Tibial artery (tissue), 4 donors: ENCODE results near the gene DCUN1D5.

ENCODE experiments used
- DNase-seq, 2 donors: peaks; one replicate each; pipeline ENCODE4 v3.0.0-alpha.2; 2019
- H3K27ac ChIP-seq, 2 donors: fragments of 200-600 bp; sonication (generic) in 1 of 2; 1 replicate in 1 of 2; 2 replicates in 1 of 2; pipeline ENCODE4 v1.5.1; 2018 to 2019; ENCODE audit warnings: mild to moderate bottlenecking in 1 of 2
- H3K27me3 ChIP-seq, 2 donors: fragments of 200-600 bp; sonication (generic) in 1 of 2; one replicate each; pipeline versions ENCODE4 v1.5.1 to v1.6.0; 2016 to 2019
- H3K36me3 ChIP-seq, 3 donors: fragments of 200-600 bp; sonication (generic) in 2 of 3; one replicate each; pipeline ENCODE4 v1.5.1; 2016 to 2019; ENCODE audit warnings: mild to moderate bottlenecking in 2 of 3
- H3K4me1 ChIP-seq, 4 donors: fragments of 200-600 bp; sonication (generic) in 2 of 4; 1 replicate in 3 of 4; 2 replicates in 1 of 4; pipeline ENCODE4 v1.5.1; 2016 to 2019
- H3K4me3 ChIP-seq, 2 donors: fragments of 200-600 bp; sonication (generic) in 1 of 2; 1 replicate in 1 of 2; 2 replicates in 1 of 2; pipeline ENCODE4 v1.5.1; 2018 to 2019; ENCODE audit warnings: mild to moderate bottlenecking in 2 of 2
- H3K9me3 ChIP-seq, 3 donors: fragments of 200-600 bp; sonication (generic) in 1 of 3; one replicate each; pipeline ENCODE4 v1.5.1; 2016 to 2019
- intact Hi-C: fragments of 100-400 bp; cut with DNase I; formaldehyde crosslinking; loops from one replicate; pipeline ENCODE4 v1.15.0; 2023; ENCODE audit warnings: low total_unique reads
- TF ChIP-seq, protein P1 (sequence below), 2 experiments: fragments of 200-600 bp in 1 of 2; fragments of 450-650 bp in 1 of 2; IDR thresholded peaks; one replicate each; pipeline ENCODE4 v1.5.1; 2017 to 2019; ENCODE audit warnings: antibody characterized with exemption in 2 of 2, mild to moderate bottlenecking in 1 of 2, moderate library complexity in 1 of 2

The DCUN1D5 gene

DNA sequence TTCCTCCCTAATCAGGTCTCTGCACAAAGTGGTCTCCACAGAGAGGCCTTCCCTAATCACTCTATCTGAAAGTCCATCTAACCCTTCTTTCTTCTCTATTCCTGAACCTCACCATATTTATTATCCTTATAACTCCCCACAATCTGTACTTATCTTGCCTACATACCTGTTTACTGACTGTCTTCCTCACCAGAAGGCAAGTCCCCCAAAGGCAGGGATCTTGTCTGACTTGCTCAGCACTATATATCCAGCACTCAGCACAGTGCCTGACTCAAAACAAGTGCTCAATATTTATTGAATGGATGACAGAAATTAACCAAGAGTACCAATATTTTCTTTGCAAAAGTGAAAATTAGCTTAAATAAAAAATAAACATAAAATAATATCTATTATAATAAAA is 5.5 kb downstream of the DCUN1D5 start:
- H3K9me3 ChIP-seq: no peaks in the 10 kb centered on the region
- H3K36me3 ChIP-seq: peaks cover 5 to 8% (median 6%) of the 10 kb centered on the region in 3 donors
- peaks cover 0 to 22% (median 13%) of the 10 kb centered on the region in 4 donors for H3K4me1 ChIP-seq
- H3K27ac ChIP-seq: no peak overlapping the region
- H3K27me3 ChIP-seq: no peaks in the 10 kb centered on the region
- intact Hi-C loops: no loop called here
- H3K4me3 ChIP-seq: no peak overlapping the region
- TF ChIP-seq, protein P1, sequence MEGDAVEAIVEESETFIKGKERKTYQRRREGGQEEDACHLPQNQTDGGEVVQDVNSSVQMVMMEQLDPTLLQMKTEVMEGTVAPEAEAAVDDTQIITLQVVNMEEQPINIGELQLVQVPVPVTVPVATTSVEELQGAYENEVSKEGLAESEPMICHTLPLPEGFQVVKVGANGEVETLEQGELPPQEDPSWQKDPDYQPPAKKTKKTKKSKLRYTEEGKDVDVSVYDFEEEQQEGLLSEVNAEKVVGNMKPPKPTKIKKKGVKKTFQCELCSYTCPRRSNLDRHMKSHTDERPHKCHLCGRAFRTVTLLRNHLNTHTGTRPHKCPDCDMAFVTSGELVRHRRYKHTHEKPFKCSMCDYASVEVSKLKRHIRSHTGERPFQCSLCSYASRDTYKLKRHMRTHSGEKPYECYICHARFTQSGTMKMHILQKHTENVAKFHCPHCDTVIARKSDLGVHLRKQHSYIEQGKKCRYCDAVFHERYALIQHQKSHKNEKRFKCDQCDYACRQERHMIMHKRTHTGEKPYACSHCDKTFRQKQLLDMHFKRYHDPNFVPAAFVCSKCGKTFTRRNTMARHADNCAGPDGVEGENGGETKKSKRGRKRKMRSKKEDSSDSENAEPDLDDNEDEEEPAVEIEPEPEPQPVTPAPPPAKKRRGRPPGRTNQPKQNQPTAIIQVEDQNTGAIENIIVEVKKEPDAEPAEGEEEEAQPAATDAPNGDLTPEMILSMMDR (IDR thresholded peaks at IDR 0.05): no peak
- DNase-seq: no peak

DNA sequence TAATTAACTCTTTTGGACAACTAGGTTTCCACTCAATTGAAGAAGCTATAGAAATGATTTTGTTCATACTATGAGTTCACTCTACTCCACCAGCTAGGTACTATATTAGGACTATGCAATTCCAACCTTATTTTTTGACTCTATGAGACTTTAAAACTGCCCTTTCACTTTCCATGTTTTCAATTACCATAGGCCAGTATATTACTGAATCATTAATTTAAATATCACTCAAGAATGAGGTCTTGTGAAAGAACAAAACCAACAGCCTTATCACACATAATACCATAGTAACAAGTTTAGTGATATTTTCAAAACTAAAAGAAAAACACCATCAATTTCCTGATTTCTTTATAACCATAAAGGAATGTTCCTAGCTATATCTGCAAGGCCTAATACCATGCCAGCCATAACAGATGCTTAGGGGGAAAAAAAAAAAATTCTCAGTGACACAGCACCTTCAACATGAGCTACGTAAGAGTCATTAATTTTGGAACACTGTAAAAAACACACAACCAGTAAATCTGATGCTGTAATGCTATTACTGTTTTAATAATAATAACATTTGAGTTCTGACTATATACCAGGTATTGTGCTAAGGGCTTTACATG is 6.1 kb downstream of the DCUN1D5 start:
- Histone ChIP-seq H3K4me3 (no peak overlapping the region), H3K4me1 (peaks cover 0 to 17% (median 9%) of the 10 kb centered on the region in 4 donors), H3K36me3 (peaks cover 6 to 11% (median 8%) of the 10 kb centered on the region in 3 donors), H3K27me3 (no peaks in the 10 kb centered on the region), H3K9me3 (no peaks in the 10 kb centered on the region), H3K27ac (no peak overlapping the region)
- intact Hi-C loops: no loop called here
- TF ChIP-seq, protein P1 (IDR thresholded peaks at IDR 0.05): no peak
- DNase-seq: no peak

DNA sequence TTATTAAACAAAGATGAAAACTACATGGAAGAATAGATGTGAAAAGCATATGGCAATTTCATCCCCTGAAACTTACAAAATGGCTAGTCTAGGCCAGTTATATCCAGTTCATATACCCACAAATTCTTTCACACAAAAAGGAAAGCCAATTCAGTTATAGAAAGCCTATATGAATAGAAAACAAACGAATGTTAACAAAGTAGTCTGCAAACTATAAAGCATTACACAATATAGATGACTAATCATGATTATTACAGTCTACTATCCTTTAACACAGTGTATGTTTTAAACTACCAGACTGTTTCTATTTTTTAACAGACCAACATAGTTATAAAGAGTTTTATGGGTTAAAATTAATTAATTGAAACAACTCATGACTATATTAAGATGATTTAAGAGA is 12.1 kb downstream of the DCUN1D5 start:
- no peak overlapping the region for H3K4me3 ChIP-seq
- TF ChIP-seq, protein P1 (IDR thresholded peaks at IDR 0.05): no peak
- H3K4me1 ChIP-seq: no peaks in the 10 kb centered on the region
- H3K27me3 ChIP-seq: no peaks in the 10 kb centered on the region
- peaks cover 33 to 54% (median 36%) of the 10 kb centered on the region in 3 donors for H3K36me3 ChIP-seq
- no peak for DNase-seq
- no peaks in the 10 kb centered on the region for H3K9me3 ChIP-seq
- H3K27ac ChIP-seq: no peak overlapping the region
- intact Hi-C loops: no loop called here

DNA sequence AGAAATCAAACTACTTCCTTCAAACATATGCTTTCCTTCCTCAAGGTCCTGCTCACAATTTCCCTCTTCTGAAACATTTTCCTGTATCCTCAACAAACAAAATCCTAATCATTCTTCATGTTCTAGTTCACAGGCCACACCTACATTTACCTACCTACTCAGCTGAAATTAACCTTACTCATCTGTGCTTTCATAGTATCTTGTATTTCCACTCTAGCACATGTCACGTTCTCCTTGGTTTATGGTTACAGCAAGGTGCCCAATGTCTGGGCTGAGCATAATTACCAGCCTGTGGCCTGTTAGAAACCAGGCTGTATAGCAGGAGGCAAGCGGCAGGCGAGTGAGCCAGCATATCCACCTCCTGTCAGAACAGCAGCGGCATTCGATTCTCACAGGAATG is 13.2 kb downstream of the DCUN1D5 start:
- no peak for DNase-seq
- Histone ChIP-seq H3K4me1 (no peaks in the 10 kb centered on the region), H3K27ac (no peak overlapping the region), H3K9me3 (no peaks in the 10 kb centered on the region), H3K27me3 (no peaks in the 10 kb centered on the region), H3K36me3 (peaks cover 33 to 54% (median 43%) of the 10 kb centered on the region in 3 donors), H3K4me3 (no peak overlapping the region)
- TF ChIP-seq, protein P1 (IDR thresholded peaks at IDR 0.05): no peak
- intact Hi-C loops: no loop called here

DNA sequence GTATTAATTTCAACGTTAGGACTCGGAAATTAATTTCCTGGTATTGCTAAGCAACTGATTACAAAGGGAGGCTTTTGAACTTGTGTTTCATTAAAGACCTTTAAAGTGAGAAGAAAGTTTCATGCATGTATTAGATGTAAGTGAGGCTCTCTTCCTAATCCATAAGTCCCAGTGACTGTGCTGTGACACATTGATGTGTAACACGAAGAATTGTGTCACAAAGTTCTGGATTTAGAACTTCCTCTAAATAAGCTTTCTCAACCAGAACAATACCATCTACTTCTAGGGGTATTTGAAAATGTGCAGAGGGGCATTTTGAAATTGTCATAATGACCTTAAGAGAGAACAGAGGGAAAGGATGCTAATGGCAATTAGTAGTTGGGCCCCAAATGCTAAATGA is 14.4 kb downstream of the DCUN1D5 start:
- Histone ChIP-seq H3K36me3 (peaks cover 26 to 54% (median 41%) of the 10 kb centered on the region in 3 donors), H3K4me3 (no peak overlapping the region), H3K27ac (no peak overlapping the region), H3K4me1 (no peaks in the 10 kb centered on the region), H3K9me3 (no peaks in the 10 kb centered on the region), H3K27me3 (no peaks in the 10 kb centered on the region)
- no peak for DNase-seq
- TF ChIP-seq, protein P1 (IDR thresholded peaks at IDR 0.05): no peak
- intact Hi-C loops: no loop called here
